Astrocyte (in vitro differentiated cells and primary cell): ENCODE data around the gene STAB1. TPM values are rescaled to one million over a fixed set of nuclear protein-coding genes. Genes with fewer than 3 reads are reported as not detected.

ENCODE experiments used
- DNase-seq: peaks from one replicate; pipeline ENCODE4 v3.0.0-alpha.2; 2010; ENCODE audit warnings: low read depth
- FAIRE-seq: peaks from 2 replicates; lab custom pipeline; 2011; peaks lifted over from hg19 to GRCh38; lab: Jason Lieb, UNC
- H2AFZ ChIP-seq: 2 replicates; pipeline ENCODE4 v1.6.0; 2012; ENCODE audit warnings: low read depth, low read length, inconsistent platforms
- H3K27ac ChIP-seq: 2 replicates; pipeline ENCODE4 v1.5.1; 2011; ENCODE audit warnings: low read depth, low read length, inconsistent platforms
- H3K27me3 ChIP-seq: 2 replicates; pipeline ENCODE4 v1.6.0; 2011; ENCODE audit warnings: low read length, inconsistent platforms; ENCODE audit not compliant: insufficient read depth
- H3K36me3 ChIP-seq: 2 replicates; pipeline ENCODE4 v1.5.1; 2011; ENCODE audit warnings: low read length, inconsistent platforms; ENCODE audit not compliant: insufficient read depth
- H3K4me1 ChIP-seq: 2 replicates; pipeline ENCODE4 v1.5.1; 2011; ENCODE audit warnings: low read length, inconsistent platforms; ENCODE audit not compliant: insufficient read depth
- H3K4me2 ChIP-seq: 2 replicates; pipeline ENCODE4 v1.6.0; 2012; ENCODE audit warnings: low read length, inconsistent platforms
- H3K4me3 ChIP-seq: 2 replicates; pipeline ENCODE4 v1.5.1; 2011; ENCODE audit warnings: low read depth, mild to moderate bottlenecking, low read length, inconsistent platforms; ENCODE audit not compliant: insufficient read depth
- H3K79me2 ChIP-seq: 2 replicates; pipeline ENCODE4 v1.6.0; 2012; ENCODE audit warnings: mild to moderate bottlenecking, low read length, inconsistent platforms; ENCODE audit not compliant: insufficient read depth
- H3K9ac ChIP-seq: 2 replicates; pipeline ENCODE4 v1.6.0; 2012; ENCODE audit warnings: mild to moderate bottlenecking, low read length, inconsistent platforms
- H3K9me3 ChIP-seq: 2 replicates; pipeline ENCODE4 v1.5.1; 2012; ENCODE audit warnings: low read depth, mild to moderate bottlenecking, low read length, inconsistent platforms; ENCODE audit not compliant: insufficient read depth
- H4K20me1 ChIP-seq: 2 replicates; pipeline ENCODE4 v1.6.0; 2012; ENCODE audit warnings: low read length, inconsistent platforms; ENCODE audit not compliant: insufficient read depth
- H3K27ac Mint-ChIP-seq: one replicate; pipeline ENCODE4 v1.8.0; 2021; ENCODE audit warnings: mild to moderate bottlenecking, mixed read lengths; ENCODE audit not compliant: unreplicated experiment
- H3K27me3 Mint-ChIP-seq: one replicate; pipeline ENCODE4 v1.8.0; 2021; ENCODE audit warnings: low read depth, mixed read lengths; ENCODE audit not compliant: unreplicated experiment
- H3K36me3 Mint-ChIP-seq: one replicate; pipeline ENCODE4 v1.8.0; 2021; ENCODE audit warnings: low read depth, mixed read lengths; ENCODE audit not compliant: unreplicated experiment
- H3K4me1 Mint-ChIP-seq: one replicate; pipeline ENCODE4 v1.8.0; 2021; ENCODE audit warnings: low read depth, mixed read lengths; ENCODE audit not compliant: unreplicated experiment
- H3K4me3 Mint-ChIP-seq: one replicate; pipeline ENCODE4 v1.8.0; 2021; ENCODE audit warnings: mild to moderate bottlenecking, moderate library complexity, mixed read lengths; ENCODE audit not compliant: unreplicated experiment
- H3K9me3 Mint-ChIP-seq: one replicate; pipeline ENCODE4 v1.8.0; 2021; ENCODE audit warnings: mild to moderate bottlenecking, mixed read lengths; ENCODE audit not compliant: unreplicated experiment
- CTCF ChIP-seq: IDR thresholded peaks from 2 replicates; pipeline ENCODE4 v1.5.1; 2011; ENCODE audit warnings: low read depth, mild to moderate bottlenecking, inconsistent platforms, low read length, moderate library complexity; ENCODE audit not compliant: insufficient read depth
- EZH2 ChIP-seq: IDR thresholded peaks from 2 replicates; pipeline ENCODE4 v1.6.1; 2012; ENCODE audit warnings: mild to moderate bottlenecking, low read length, inconsistent platforms; ENCODE audit not compliant: insufficient read depth
- total RNA-seq: library from RNA; stranded (reverse); gene quantifications from 2 replicates; pipeline ENCODE4 v1.2.1, GENCODE V29; 2021

Gene STAB1
- total RNA-seq, 1 donor from 2014 or later, result 0.39 TPM

- DNase-seq, result no peak
- Histone ChIP-seq H3K27ac (no peak overlapping the region), H3K9me3 (no peaks in the 10 kb centered on the region), H3K79me2 (peaks cover 18% of the 10 kb centered on the region), H2AFZ (no peak overlapping the region), H3K9ac (no peak overlapping the region), H3K4me3 (no peak overlapping the region), H3K36me3 (peaks cover 44% of the 10 kb centered on the region), H3K4me2 (no peak overlapping the region), H3K27me3 (no peaks in the 10 kb centered on the region), H3K4me1 (no peaks in the 10 kb centered on the region), H4K20me1 (peaks cover 50% of the 10 kb centered on the region)
- Mint-ChIP-seq H3K27me3 (no peaks in the 10 kb centered on the region), H3K9me3 (no peaks in the 10 kb centered on the region), H3K4me1 (peaks cover 11% of the 10 kb centered on the region), H3K27ac (no peak overlapping the region), H3K36me3 (peaks cover 15% of the 10 kb centered on the region), H3K4me3 (no peak overlapping the region)
- TF ChIP-seq CTCF, result no peak
- no peak for TF ChIP-seq EZH2
- no peak for FAIRE-seq
Observed at GRCh38 chr3:52555056-52555455, 59.9 kb downstream of the STAB1 start.

GRCh38 chr3:52557011-52557960 is 62.1 kb downstream of the STAB1 start:
- H3K9me3 Mint-ChIP-seq, result no peaks in the 10 kb centered on the region
- peaks cover 16% of the 10 kb centered on the region for H3K79me2 ChIP-seq
- no peaks in the 10 kb centered on the region for H3K27me3 ChIP-seq
- DNase-seq (no peak), FAIRE-seq (no peak)
- H3K4me3 Mint-ChIP-seq, result no peak overlapping the region
- H3K4me3 ChIP-seq, result no peak overlapping the region
- peaks cover 33% of the 10 kb centered on the region for H4K20me1 ChIP-seq
- H3K27me3 Mint-ChIP-seq, result no peaks in the 10 kb centered on the region
- H3K27ac Mint-ChIP-seq, result no peak overlapping the region
- H3K27ac ChIP-seq, result no peak overlapping the region
- H3K36me3 ChIP-seq, result peaks cover 39% of the 10 kb centered on the region
- no peak overlapping the region for H3K4me2 ChIP-seq
- H3K4me1 Mint-ChIP-seq, result peaks cover 11% of the 10 kb centered on the region
- no peaks in the 10 kb centered on the region for H3K4me1 ChIP-seq
- H3K9ac ChIP-seq, result no peak overlapping the region
- H3K36me3 Mint-ChIP-seq, result peaks cover 21% of the 10 kb centered on the region
- TF ChIP-seq EZH2 (no peak), CTCF (no peak)
- H2AFZ ChIP-seq, result no peak overlapping the region
- H3K9me3 ChIP-seq, result no peaks in the 10 kb centered on the region

GRCh38 chr3:52558436-52558835 is 63.3 kb downstream of the STAB1 start:
- Histone ChIP-seq H3K36me3 (peaks cover 44% of the 10 kb centered on the region), H3K9ac (no peak overlapping the region), H3K4me3 (no peak overlapping the region), H3K9me3 (no peaks in the 10 kb centered on the region), H3K79me2 (peaks cover 10% of the 10 kb centered on the region), H2AFZ (no peak overlapping the region), H3K4me1 (no peaks in the 10 kb centered on the region), H3K27me3 (no peaks in the 10 kb centered on the region), H3K4me2 (no peak overlapping the region), H4K20me1 (peaks cover 26% of the 10 kb centered on the region), H3K27ac (no peak overlapping the region)
- Mint-ChIP-seq H3K36me3 (peaks cover 23% of the 10 kb centered on the region), H3K27ac (no peak overlapping the region), H3K9me3 (no peaks in the 10 kb centered on the region), H3K4me1 (peaks cover 11% of the 10 kb centered on the region), H3K27me3 (no peaks in the 10 kb centered on the region), H3K4me3 (no peak overlapping the region)
- DNase-seq (no peak), FAIRE-seq (no peak)
- no peak for TF ChIP-seq EZH2
- no peak for TF ChIP-seq CTCF
